Panc1 (cell line): ENCODE results near the gene SHKBP1. TPM values are rescaled to one million over a fixed set of nuclear protein-coding genes. Genes with fewer than 3 reads are reported as not detected.

ENCODE experiments used
- ATAC-seq: fragments of 200-7000 bp; cut with Tn5 transposase; 2 replicates; pipeline ENCODE4 v1.9.1; 2020; ENCODE audit warnings: mild to moderate bottlenecking, moderate library complexity
- BruUV-seq: library from RNA; stranded (reverse); fragments of 400-500 nt; replicated peaks from 2 replicates; lab custom pipeline; 2021; lab: Mats Ljungman, UMichigan
- CTCF ChIA-PET: fragments of 300-600 bp; sonication (Branson Sonifier 250); formaldehyde crosslinking; loops from one replicate; lab custom pipeline; 2022; ENCODE audit warnings: antibody characterized with exemption; lab: Charles Lee
- POLR2A ChIA-PET: fragments of 300-600 bp; sonication (Branson Sonifier 250); formaldehyde crosslinking; loops from one replicate; lab custom pipeline; 2022; ENCODE audit warnings: antibody characterized with exemption; lab: Charles Lee
- DNase-seq: peaks from one replicate; pipeline ENCODE4 v3.0.0-alpha.2; 2010; ENCODE audit warnings: low read depth, low spot score
- H3K27ac ChIP-seq: 2 replicates; pipeline ENCODE4 v1.5.1; 2011; ENCODE audit warnings: mild to moderate bottlenecking, low read length, inconsistent platforms
- H3K27me3 ChIP-seq: fragments of 200-500 bp; sonication (Bioruptor generic); 2 replicates; pipeline ENCODE4 v1.6.0; 2014; ENCODE audit warnings: low read length, inconsistent platforms; ENCODE audit not compliant: control insufficient read depth, insufficient read depth
- H3K36me3 ChIP-seq: fragments of 200-500 bp; sonication (Bioruptor generic); 2 replicates; pipeline ENCODE4 v1.5.1; 2014; ENCODE audit warnings: inconsistent platforms, mild to moderate bottlenecking, low read length, moderate library complexity; ENCODE audit not compliant: control insufficient read depth, insufficient read depth
- H3K4me1 ChIP-seq: 2 replicates; pipeline ENCODE4 v1.5.1; 2011; ENCODE audit warnings: inconsistent platforms, mild to moderate bottlenecking, low read length, moderate library complexity; ENCODE audit not compliant: control insufficient read depth, insufficient read depth
- H3K4me3 ChIP-seq, 2 experiments: 2 replicates each; pipeline ENCODE4 v1.5.1; 2011 to 2012; ENCODE audit warnings: low read depth in 2 of 2, low read length in 2 of 2, mild to moderate bottlenecking in 2 of 2, inconsistent platforms in 1 of 2, moderate library complexity in 1 of 2
- H3K9me3 ChIP-seq: fragments of 200-500 bp; sonication (Bioruptor generic); 2 replicates; pipeline ENCODE4 v1.5.1; 2014; ENCODE audit warnings: low read depth, mild to moderate bottlenecking, inconsistent platforms, low read length, moderate library complexity; ENCODE audit not compliant: control insufficient read depth, insufficient read depth
- POLR2AphosphoS5 ChIP-seq: IDR thresholded peaks from 2 replicates; pipeline ENCODE4 v1.6.1; 2012; ENCODE audit warnings: mild to moderate bottlenecking, low read depth, low read length, moderate library complexity
- SIN3A ChIP-seq: IDR thresholded peaks from 2 replicates; pipeline ENCODE4 v1.6.1; 2012; ENCODE audit warnings: low read depth, mild to moderate bottlenecking, low read length, moderate library complexity, borderline replicate concordance; ENCODE audit not compliant: insufficient read depth
- TCF7L2 ChIP-seq: IDR thresholded peaks from 2 replicates; pipeline ENCODE4 v1.6.1; 2011; ENCODE audit warnings: mild to moderate bottlenecking, low read depth, low read length, inconsistent platforms
- in situ Hi-C: cut with HindIII; loops from 2 replicates; pipeline ENCODE4 v1.10.0; 2016; ENCODE audit warnings: low sequenced_read_pairs, low pct_unique_long_range_greater_than_20kb
- intact Hi-C: fragments of 100-400 bp; cut with micrococcal nuclease; formaldehyde crosslinking; loops from one replicate; pipeline ENCODE4 v1.10.0; 2022; ENCODE audit not compliant: unreplicated experiment
- total RNA-seq: library from RNA; stranded (reverse); gene quantifications from one replicate; pipeline ENCODE4 v1.2.1, GENCODE V29; 2021; ENCODE audit not compliant: unreplicated experiment
- TF ChIP-seq, protein P1 (sequence below): fragments of 450-650 bp; IDR thresholded peaks from 2 replicates; pipeline ENCODE4 v1.5.1; 2017; ENCODE audit warnings: mild to moderate bottlenecking
- TF ChIP-seq, protein P2 (sequence below), 2 experiments: IDR thresholded peaks; 2 replicates each; pipeline ENCODE4 v1.6.1; 2011 to 2012; ENCODE audit warnings: low read depth in 2 of 2, control low read depth in 1 of 2, low read length in 1 of 2, mild to moderate bottlenecking in 1 of 2, moderate library complexity in 1 of 2; ENCODE audit not compliant: insufficient read depth in 1 of 2

Gene SHKBP1
- total RNA-seq, 1 experiment from 2014 or later: 55.9 TPM

DNA sequence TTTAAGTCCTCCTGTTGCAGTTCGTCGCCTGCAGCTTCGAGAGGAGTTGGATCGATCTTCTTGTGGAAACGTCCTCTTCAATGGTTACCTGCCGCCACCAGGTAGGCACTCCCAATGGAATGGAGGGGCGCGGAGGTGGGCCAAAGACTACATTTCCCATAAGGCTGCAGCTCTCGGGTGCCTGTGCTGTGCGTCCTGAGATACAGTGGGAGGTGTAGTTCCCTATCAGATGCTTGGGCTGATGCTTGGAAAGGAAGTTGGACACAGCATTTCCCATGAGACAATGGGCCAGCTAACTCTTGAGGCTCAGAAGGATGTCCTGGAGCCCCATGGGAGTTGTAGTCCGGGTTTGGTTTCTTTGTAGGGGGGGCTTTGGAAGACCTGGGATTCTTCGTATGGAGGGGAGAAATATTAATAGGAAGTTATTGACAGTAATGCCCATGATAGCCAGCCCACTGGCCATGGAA is 1.8 kb downstream of the SHKBP1 start:
- no TSS peak for BruUV-seq
- Histone ChIP-seq H3K27ac (no peak overlapping the region), H3K4me3 (no peak overlapping the region), H3K9me3 (no peaks in the 10 kb centered on the region), H3K27me3 (no peaks in the 10 kb centered on the region), H3K36me3 (no peaks in the 10 kb centered on the region), H3K4me1 (no peaks in the 10 kb centered on the region; the same call in 1 of the 2 replicates)
- in situ Hi-C loops: no loop called here
- POLR2A ChIA-PET: no interaction called here
- TF ChIP-seq POLR2AphosphoS5: no peak
- TF ChIP-seq, protein P1, sequence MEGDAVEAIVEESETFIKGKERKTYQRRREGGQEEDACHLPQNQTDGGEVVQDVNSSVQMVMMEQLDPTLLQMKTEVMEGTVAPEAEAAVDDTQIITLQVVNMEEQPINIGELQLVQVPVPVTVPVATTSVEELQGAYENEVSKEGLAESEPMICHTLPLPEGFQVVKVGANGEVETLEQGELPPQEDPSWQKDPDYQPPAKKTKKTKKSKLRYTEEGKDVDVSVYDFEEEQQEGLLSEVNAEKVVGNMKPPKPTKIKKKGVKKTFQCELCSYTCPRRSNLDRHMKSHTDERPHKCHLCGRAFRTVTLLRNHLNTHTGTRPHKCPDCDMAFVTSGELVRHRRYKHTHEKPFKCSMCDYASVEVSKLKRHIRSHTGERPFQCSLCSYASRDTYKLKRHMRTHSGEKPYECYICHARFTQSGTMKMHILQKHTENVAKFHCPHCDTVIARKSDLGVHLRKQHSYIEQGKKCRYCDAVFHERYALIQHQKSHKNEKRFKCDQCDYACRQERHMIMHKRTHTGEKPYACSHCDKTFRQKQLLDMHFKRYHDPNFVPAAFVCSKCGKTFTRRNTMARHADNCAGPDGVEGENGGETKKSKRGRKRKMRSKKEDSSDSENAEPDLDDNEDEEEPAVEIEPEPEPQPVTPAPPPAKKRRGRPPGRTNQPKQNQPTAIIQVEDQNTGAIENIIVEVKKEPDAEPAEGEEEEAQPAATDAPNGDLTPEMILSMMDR: no peak
- no peak for TF ChIP-seq SIN3A
- TF ChIP-seq, protein P2, sequence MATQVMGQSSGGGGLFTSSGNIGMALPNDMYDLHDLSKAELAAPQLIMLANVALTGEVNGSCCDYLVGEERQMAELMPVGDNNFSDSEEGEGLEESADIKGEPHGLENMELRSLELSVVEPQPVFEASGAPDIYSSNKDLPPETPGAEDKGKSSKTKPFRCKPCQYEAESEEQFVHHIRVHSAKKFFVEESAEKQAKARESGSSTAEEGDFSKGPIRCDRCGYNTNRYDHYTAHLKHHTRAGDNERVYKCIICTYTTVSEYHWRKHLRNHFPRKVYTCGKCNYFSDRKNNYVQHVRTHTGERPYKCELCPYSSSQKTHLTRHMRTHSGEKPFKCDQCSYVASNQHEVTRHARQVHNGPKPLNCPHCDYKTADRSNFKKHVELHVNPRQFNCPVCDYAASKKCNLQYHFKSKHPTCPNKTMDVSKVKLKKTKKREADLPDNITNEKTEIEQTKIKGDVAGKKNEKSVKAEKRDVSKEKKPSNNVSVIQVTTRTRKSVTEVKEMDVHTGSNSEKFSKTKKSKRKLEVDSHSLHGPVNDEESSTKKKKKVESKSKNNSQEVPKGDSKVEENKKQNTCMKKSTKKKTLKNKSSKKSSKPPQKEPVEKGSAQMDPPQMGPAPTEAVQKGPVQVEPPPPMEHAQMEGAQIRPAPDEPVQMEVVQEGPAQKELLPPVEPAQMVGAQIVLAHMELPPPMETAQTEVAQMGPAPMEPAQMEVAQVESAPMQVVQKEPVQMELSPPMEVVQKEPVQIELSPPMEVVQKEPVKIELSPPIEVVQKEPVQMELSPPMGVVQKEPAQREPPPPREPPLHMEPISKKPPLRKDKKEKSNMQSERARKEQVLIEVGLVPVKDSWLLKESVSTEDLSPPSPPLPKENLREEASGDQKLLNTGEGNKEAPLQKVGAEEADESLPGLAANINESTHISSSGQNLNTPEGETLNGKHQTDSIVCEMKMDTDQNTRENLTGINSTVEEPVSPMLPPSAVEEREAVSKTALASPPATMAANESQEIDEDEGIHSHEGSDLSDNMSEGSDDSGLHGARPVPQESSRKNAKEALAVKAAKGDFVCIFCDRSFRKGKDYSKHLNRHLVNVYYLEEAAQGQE (IDR thresholded peaks at IDR 0.05; ENCODE audit: insufficient read depth in 1 of 2, low read depth in 2 of 2, low read length in 1 of 2): no peak
- TF ChIP-seq TCF7L2: no peak
- DNase-seq: no peak
- no peak for ATAC-seq
- intact Hi-C loops: no loop called here
- CTCF ChIA-PET: no interaction called here

DNA sequence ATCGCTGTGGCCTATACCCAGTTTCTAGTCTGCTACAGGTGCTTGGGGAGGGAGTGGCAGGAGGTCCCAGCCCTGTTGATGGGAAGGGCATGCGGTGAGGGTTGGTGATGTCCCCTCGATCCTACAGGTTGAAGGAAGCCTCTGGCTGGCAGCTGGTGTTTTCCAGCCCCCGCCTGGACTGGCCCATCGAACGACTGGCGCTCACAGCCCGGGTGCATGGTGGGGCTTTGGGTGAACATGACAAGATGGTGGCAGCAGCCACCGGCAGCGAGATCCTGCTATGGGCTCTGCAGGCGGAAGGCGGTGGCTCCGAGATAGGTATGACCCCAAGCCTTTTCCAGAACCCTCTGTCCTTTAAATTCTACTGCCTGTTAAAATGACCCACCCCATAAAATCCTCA is 3.9 kb downstream of the SHKBP1 start:
- in situ Hi-C loops (no loop called here), intact Hi-C loops (no loop called here)
- Histone ChIP-seq H3K27me3 (no peaks in the 10 kb centered on the region), H3K4me1 (no peaks in the 10 kb centered on the region; the same call in 1 of the 2 replicates), H3K4me3 (no peak overlapping the region), H3K9me3 (no peaks in the 10 kb centered on the region), H3K27ac (no peak overlapping the region), H3K36me3 (no peaks in the 10 kb centered on the region)
- ATAC-seq: no peak
- ChIA-PET POLR2A (no interaction called here), CTCF (no interaction called here)
- DNase-seq: no peak
- no TSS peak for BruUV-seq
- TF ChIP-seq SIN3A (no peak), POLR2AphosphoS5 (no peak), TCF7L2 (no peak)
- TF ChIP-seq, protein P1: no peak
- TF ChIP-seq, protein P2 (IDR thresholded peaks at IDR 0.05; ENCODE audit: insufficient read depth in 1 of 2, low read depth in 2 of 2, low read length in 1 of 2): no peak
